ENCODE data around the gene SCAMP3.
"Not testable (repeated sequence)": the region's sequence is repeated elsewhere in the genome, so short reads cannot be mapped to it uniquely, and the experiment has no call there.

SCAMP3 gene

GRCh38 chr1:155227261-155228095 lies 34.7 kb downstream of the SCAMP3 start:
- peak; percentile 100 for DNase-seq (ENCODE audit: low spot score)

GRCh38 chr1:155226910-155227260 lies 35.3 kb downstream of the SCAMP3 start:
- peak; percentile 58 for DNase-seq (ENCODE audit: low spot score)

GRCh38 chr1:155226188-155226909 lies 35.8 kb downstream of the SCAMP3 start:
- DNase-seq (ENCODE audit: low spot score), result peak; percentile 80

- DNase-seq (ENCODE audit: low spot score), result not testable (repeated sequence)
Measured at GRCh38 chr1:155225404-155225759, 36.8 kb downstream of the SCAMP3 start.

- no peak for DNase-seq (ENCODE audit: low spot score)
Measured at GRCh38 chr1:155223047-155223446, 39.1 kb downstream of the SCAMP3 start.

GRCh38 chr1:155220211-155220965 lies 41.8 kb downstream of the SCAMP3 start:
- not testable (repeated sequence) for DNase-seq (ENCODE audit: low spot score)

GRCh38 chr1:155219592-155220031 lies 42.5 kb downstream of the SCAMP3 start:
- DNase-seq (ENCODE audit: low spot score), result no peak

GRCh38 chr1:155218854-155219591 lies 43.1 kb downstream of the SCAMP3 start:
- peak; percentile 78 for DNase-seq (ENCODE audit: low spot score)

- not testable (repeated sequence) for DNase-seq (ENCODE audit: low spot score)
Measured at GRCh38 chr1:155214702-155215101, 47.5 kb downstream of the SCAMP3 start.

GRCh38 chr1:155212051-155212440 lies 50.1 kb downstream of the SCAMP3 start:
- not testable (repeated sequence) for DNase-seq (ENCODE audit: low spot score)

- not testable (repeated sequence) for DNase-seq (ENCODE audit: low spot score)
Measured at GRCh38 chr1:155211381-155212050, 50.6 kb downstream of the SCAMP3 start.

GRCh38 chr1:155210314-155211104 lies 51.7 kb downstream of the SCAMP3 start:
- DNase-seq (ENCODE audit: low spot score), result no peak

GRCh38 chr1:155209312-155209721 lies 52.8 kb downstream of the SCAMP3 start:
- DNase-seq (ENCODE audit: low spot score), result no peak

GRCh38 chr1:155208541-155209311 lies 53.4 kb downstream of the SCAMP3 start, which contains the start of gene MTX1:
Gene MTX1 (plus strand): TSS chr1:155208695. CDS start chr1:155208805, 110 bp downstream.
- peak; percentile 78 for DNase-seq (ENCODE audit: low spot score)

GRCh38 chr1:155207806-155208540 lies 54.2 kb downstream of the SCAMP3 start, which contains the start of gene THBS3:
Gene THBS3 (minus strand): TSS chr1:155207897. CDS start chr1:155207876, 21 bp downstream.
- no peak for DNase-seq (ENCODE audit: low spot score)

GRCh38 chr1:155206891-155207805 lies 55.0 kb downstream of the SCAMP3 start:
- DNase-seq (ENCODE audit: low spot score), result peak; percentile 69

All from COLO829 (cell line).